Panc1 (cell line): ENCODE data around the gene ADGRA1. TPM values are rescaled to one million over a fixed set of nuclear protein-coding genes. Genes with fewer than 3 reads are reported as not detected.

Experiments
- ATAC-seq: fragments of 200-7000 bp; cut with Tn5 transposase; 2 replicates; pipeline ENCODE4 v1.9.1; 2020; ENCODE audit warnings: mild to moderate bottlenecking, moderate library complexity
- BruUV-seq: library from RNA; stranded (reverse); fragments of 400-500 nt; replicated peaks from 2 replicates; lab custom pipeline; 2021; lab: Mats Ljungman, UMichigan
- CTCF ChIA-PET: fragments of 300-600 bp; sonication (Branson Sonifier 250); formaldehyde crosslinking; loops from one replicate; lab custom pipeline; 2022; ENCODE audit warnings: antibody characterized with exemption; lab: Charles Lee
- POLR2A ChIA-PET: fragments of 300-600 bp; sonication (Branson Sonifier 250); formaldehyde crosslinking; loops from one replicate; lab custom pipeline; 2022; ENCODE audit warnings: antibody characterized with exemption; lab: Charles Lee
- DNase-seq: peaks from one replicate; pipeline ENCODE4 v3.0.0-alpha.2; 2010; ENCODE audit warnings: low read depth, low spot score
- H3K27ac ChIP-seq: 2 replicates; pipeline ENCODE4 v1.5.1; 2011; ENCODE audit warnings: mild to moderate bottlenecking, low read length, inconsistent platforms
- H3K27me3 ChIP-seq: fragments of 200-500 bp; sonication (Bioruptor generic); 2 replicates; pipeline ENCODE4 v1.6.0; 2014; ENCODE audit warnings: low read length, inconsistent platforms; ENCODE audit not compliant: control insufficient read depth, insufficient read depth
- H3K36me3 ChIP-seq: fragments of 200-500 bp; sonication (Bioruptor generic); 2 replicates; pipeline ENCODE4 v1.5.1; 2014; ENCODE audit warnings: inconsistent platforms, mild to moderate bottlenecking, low read length, moderate library complexity; ENCODE audit not compliant: control insufficient read depth, insufficient read depth
- H3K4me1 ChIP-seq: 2 replicates; pipeline ENCODE4 v1.5.1; 2011; ENCODE audit warnings: inconsistent platforms, mild to moderate bottlenecking, low read length, moderate library complexity; ENCODE audit not compliant: control insufficient read depth, insufficient read depth
- H3K4me3 ChIP-seq, 2 experiments: 2 replicates each; pipeline ENCODE4 v1.5.1; 2011 to 2012; ENCODE audit warnings: low read depth in 2 of 2, low read length in 2 of 2, mild to moderate bottlenecking in 2 of 2, inconsistent platforms in 1 of 2, moderate library complexity in 1 of 2
- H3K9me3 ChIP-seq: fragments of 200-500 bp; sonication (Bioruptor generic); 2 replicates; pipeline ENCODE4 v1.5.1; 2014; ENCODE audit warnings: low read depth, mild to moderate bottlenecking, inconsistent platforms, low read length, moderate library complexity; ENCODE audit not compliant: control insufficient read depth, insufficient read depth
- POLR2AphosphoS5 ChIP-seq: IDR thresholded peaks from 2 replicates; pipeline ENCODE4 v1.6.1; 2012; ENCODE audit warnings: mild to moderate bottlenecking, low read depth, low read length, moderate library complexity
- SIN3A ChIP-seq: IDR thresholded peaks from 2 replicates; pipeline ENCODE4 v1.6.1; 2012; ENCODE audit warnings: low read depth, mild to moderate bottlenecking, low read length, moderate library complexity, borderline replicate concordance; ENCODE audit not compliant: insufficient read depth
- TCF7L2 ChIP-seq: IDR thresholded peaks from 2 replicates; pipeline ENCODE4 v1.6.1; 2011; ENCODE audit warnings: mild to moderate bottlenecking, low read depth, low read length, inconsistent platforms
- in situ Hi-C: cut with HindIII; loops from 2 replicates; pipeline ENCODE4 v1.10.0; 2016; ENCODE audit warnings: low sequenced_read_pairs, low pct_unique_long_range_greater_than_20kb
- intact Hi-C: fragments of 100-400 bp; cut with micrococcal nuclease; formaldehyde crosslinking; loops from one replicate; pipeline ENCODE4 v1.10.0; 2022; ENCODE audit not compliant: unreplicated experiment
- total RNA-seq: library from RNA; stranded (reverse); gene quantifications from one replicate; pipeline ENCODE4 v1.2.1, GENCODE V29; 2021; ENCODE audit not compliant: unreplicated experiment
- TF ChIP-seq, protein P1 (sequence below): fragments of 450-650 bp; IDR thresholded peaks from 2 replicates; pipeline ENCODE4 v1.5.1; 2017; ENCODE audit warnings: mild to moderate bottlenecking
- TF ChIP-seq, protein P2 (sequence below), 2 experiments: IDR thresholded peaks; 2 replicates each; pipeline ENCODE4 v1.6.1; 2011 to 2012; ENCODE audit warnings: low read depth in 2 of 2, control low read depth in 1 of 2, low read length in 1 of 2, mild to moderate bottlenecking in 1 of 2, moderate library complexity in 1 of 2; ENCODE audit not compliant: insufficient read depth in 1 of 2

ADGRA1 gene
- total RNA-seq, 1 experiment from 2014 or later, result 0.05 TPM

DNA sequence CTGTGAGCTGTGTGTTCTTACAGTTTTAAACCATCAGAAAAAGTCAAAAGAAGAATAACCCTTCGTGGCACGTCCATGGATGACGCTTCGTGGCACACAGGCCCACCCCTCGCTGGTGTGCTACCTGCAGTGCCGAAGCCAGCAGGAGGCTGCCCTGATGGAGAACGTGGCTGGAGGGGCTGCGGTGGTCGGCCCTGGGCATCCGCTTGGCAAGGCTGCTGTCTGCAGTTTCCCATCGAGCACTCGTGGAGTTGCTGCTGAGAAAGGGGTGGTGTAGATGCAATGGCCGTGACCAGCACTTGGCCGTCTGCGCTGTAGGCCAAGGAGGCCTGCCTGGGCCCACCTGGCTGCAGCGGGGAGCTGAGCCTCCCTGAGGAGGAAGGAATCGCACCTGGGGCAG, 3.2 kb upstream of the ADGRA1 start:
- no peak overlapping the region for H3K27ac ChIP-seq
- in situ Hi-C loops, result no loop called here
- H3K27me3 ChIP-seq, result peaks cover 8% of the 10 kb centered on the region; the same call in 1 of the 2 replicates
- intact Hi-C loops, result no loop called here
- H3K9me3 ChIP-seq, result no peaks in the 10 kb centered on the region
- DNase-seq (no peak), ATAC-seq (no peak)
- peaks cover 4% of the 10 kb centered on the region; the same call in 1 of the 2 replicates for H3K4me1 ChIP-seq
- TF ChIP-seq POLR2AphosphoS5 (no peak), TCF7L2 (no peak), SIN3A (no peak)
- TF ChIP-seq, protein P1, sequence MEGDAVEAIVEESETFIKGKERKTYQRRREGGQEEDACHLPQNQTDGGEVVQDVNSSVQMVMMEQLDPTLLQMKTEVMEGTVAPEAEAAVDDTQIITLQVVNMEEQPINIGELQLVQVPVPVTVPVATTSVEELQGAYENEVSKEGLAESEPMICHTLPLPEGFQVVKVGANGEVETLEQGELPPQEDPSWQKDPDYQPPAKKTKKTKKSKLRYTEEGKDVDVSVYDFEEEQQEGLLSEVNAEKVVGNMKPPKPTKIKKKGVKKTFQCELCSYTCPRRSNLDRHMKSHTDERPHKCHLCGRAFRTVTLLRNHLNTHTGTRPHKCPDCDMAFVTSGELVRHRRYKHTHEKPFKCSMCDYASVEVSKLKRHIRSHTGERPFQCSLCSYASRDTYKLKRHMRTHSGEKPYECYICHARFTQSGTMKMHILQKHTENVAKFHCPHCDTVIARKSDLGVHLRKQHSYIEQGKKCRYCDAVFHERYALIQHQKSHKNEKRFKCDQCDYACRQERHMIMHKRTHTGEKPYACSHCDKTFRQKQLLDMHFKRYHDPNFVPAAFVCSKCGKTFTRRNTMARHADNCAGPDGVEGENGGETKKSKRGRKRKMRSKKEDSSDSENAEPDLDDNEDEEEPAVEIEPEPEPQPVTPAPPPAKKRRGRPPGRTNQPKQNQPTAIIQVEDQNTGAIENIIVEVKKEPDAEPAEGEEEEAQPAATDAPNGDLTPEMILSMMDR, result no peak
- TF ChIP-seq, protein P2, sequence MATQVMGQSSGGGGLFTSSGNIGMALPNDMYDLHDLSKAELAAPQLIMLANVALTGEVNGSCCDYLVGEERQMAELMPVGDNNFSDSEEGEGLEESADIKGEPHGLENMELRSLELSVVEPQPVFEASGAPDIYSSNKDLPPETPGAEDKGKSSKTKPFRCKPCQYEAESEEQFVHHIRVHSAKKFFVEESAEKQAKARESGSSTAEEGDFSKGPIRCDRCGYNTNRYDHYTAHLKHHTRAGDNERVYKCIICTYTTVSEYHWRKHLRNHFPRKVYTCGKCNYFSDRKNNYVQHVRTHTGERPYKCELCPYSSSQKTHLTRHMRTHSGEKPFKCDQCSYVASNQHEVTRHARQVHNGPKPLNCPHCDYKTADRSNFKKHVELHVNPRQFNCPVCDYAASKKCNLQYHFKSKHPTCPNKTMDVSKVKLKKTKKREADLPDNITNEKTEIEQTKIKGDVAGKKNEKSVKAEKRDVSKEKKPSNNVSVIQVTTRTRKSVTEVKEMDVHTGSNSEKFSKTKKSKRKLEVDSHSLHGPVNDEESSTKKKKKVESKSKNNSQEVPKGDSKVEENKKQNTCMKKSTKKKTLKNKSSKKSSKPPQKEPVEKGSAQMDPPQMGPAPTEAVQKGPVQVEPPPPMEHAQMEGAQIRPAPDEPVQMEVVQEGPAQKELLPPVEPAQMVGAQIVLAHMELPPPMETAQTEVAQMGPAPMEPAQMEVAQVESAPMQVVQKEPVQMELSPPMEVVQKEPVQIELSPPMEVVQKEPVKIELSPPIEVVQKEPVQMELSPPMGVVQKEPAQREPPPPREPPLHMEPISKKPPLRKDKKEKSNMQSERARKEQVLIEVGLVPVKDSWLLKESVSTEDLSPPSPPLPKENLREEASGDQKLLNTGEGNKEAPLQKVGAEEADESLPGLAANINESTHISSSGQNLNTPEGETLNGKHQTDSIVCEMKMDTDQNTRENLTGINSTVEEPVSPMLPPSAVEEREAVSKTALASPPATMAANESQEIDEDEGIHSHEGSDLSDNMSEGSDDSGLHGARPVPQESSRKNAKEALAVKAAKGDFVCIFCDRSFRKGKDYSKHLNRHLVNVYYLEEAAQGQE (IDR thresholded peaks at IDR 0.05; ENCODE audit: insufficient read depth in 1 of 2, low read depth in 2 of 2, low read length in 1 of 2), result no peak
- CTCF ChIA-PET, result no interaction called here
- BruUV-seq, result no TSS peak
- H3K36me3 ChIP-seq, result no peaks in the 10 kb centered on the region
- POLR2A ChIA-PET, result no interaction called here
- H3K4me3 ChIP-seq, result no peak overlapping the region

DNA sequence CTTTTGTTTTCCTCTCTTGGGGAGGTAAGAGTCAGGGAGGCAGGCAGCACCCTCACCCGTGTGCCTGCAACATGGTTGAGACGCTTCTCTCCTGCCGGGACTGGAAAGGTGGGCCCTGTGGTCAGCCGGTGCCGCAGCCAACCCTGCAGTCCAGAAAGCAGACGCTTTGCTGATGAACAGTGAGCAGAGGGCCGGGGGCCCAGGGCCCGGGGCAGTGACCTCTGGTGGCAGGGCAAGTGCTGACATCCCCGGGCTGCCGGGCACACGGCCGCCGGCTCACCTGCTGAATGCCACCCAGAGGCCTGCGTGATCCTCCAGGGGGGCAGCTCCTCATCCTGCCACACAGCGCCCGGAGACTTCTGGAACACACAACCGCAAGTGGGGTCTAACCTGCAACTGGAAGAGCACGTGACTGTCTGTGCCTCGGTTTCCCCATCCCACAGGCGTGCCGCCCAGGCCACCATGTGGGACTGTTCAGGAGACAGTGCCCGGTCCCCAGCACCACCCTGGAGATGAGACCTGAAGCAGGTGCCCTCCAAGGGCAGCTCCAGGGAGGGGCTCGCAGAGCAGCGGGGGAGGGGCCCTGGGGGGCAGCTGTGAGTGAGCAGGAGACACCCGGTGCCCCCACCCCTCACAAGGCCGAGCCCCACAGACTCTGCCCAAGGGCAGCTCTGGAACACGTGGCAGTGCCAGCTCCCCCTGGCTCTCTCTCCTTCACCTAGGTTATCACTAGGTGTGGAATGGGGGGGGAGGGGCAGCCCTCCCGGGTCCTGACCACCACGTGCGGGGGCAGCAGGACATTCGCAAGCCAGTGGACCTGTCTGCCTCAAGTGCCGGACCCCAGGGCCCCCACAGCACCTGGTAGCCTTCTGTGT, 2.2 kb upstream of the ADGRA1 start:
- ATAC-seq, result no peak
- Histone ChIP-seq H3K4me3 (no peak overlapping the region), H3K27me3 (peaks cover 8% of the 10 kb centered on the region; the same call in 1 of the 2 replicates), H3K27ac (no peak overlapping the region), H3K36me3 (no peaks in the 10 kb centered on the region), H3K4me1 (peaks cover 4% of the 10 kb centered on the region; the same call in 1 of the 2 replicates), H3K9me3 (no peaks in the 10 kb centered on the region)
- intact Hi-C loops, result no loop called here
- no TSS peak for BruUV-seq
- POLR2A ChIA-PET, result no interaction called here
- no peak for TF ChIP-seq POLR2AphosphoS5
- TF ChIP-seq, protein P1, result no peak
- TF ChIP-seq, protein P2 (IDR thresholded peaks at IDR 0.05; ENCODE audit: insufficient read depth in 1 of 2, low read depth in 2 of 2, low read length in 1 of 2), result no peak
- TF ChIP-seq TCF7L2, result no peak
- TF ChIP-seq SIN3A, result no peak
- no peak for DNase-seq
- CTCF ChIA-PET, result no interaction called here
- in situ Hi-C loops, result no loop called here
